Stomach (tissue), 4 donors: ENCODE results near the gene LYSMD1.

Experiments
- CTCF ChIP-seq, 7 experiments: fragments of 450-650 bp in 4 of 7; fragments of 200-600 bp in 3 of 7; sonication (generic) in 3 of 7; IDR thresholded peaks; one replicate each; pipeline ENCODE4 v1.5.1; 2016 to 2019; ENCODE audit warnings: antibody characterized with exemption in 7 of 7, control low read depth in 2 of 7, mild to moderate bottlenecking in 1 of 7
- EP300 ChIP-seq: sonication (generic); formaldehyde crosslinking; IDR thresholded peaks from one replicate; pipeline ENCODE4 v1.6.1; 2017; ENCODE audit warnings: antibody characterized with exemption
- POLR2AphosphoS5 ChIP-seq, 3 donors: sonication (generic); formaldehyde crosslinking; IDR thresholded peaks; one replicate each; pipeline ENCODE4 v1.6.1; 2016; ENCODE audit warnings: antibody characterized with exemption in 3 of 3

GRCh38 chr1:151187205-151187604 is 21.5 kb upstream of the LYSMD1 start:
- TF ChIP-seq CTCF (IDR thresholded peaks at IDR 0.05) = no peak
- TF ChIP-seq POLR2AphosphoS5 (IDR thresholded peaks at IDR 0.05) = no peak
- no peak for TF ChIP-seq EP300
